Renal cortex interstitium (tissue), 15 donors: ENCODE measurements around the gene SLC26A2. TPM values are rescaled to one million over a fixed set of nuclear protein-coding genes. Genes with fewer than 3 reads are reported as not detected.

Experiments
- DNase-seq, 11 donors: peaks; one replicate each; pipeline ENCODE4 v3.0.0-alpha.2; 2013; ENCODE audit warnings: low read depth in 9 of 11, low spot score in 4 of 11; ENCODE audit errors: extremely low read depth in 1 of 11
- long read RNA-seq, 16 experiments: transcript quantifications; one replicate each; lab custom pipeline, GENCODE V29; 2026
- polyA plus RNA-seq, 3 donors: library from polyadenylated mRNA; unstranded; fragments of 120-200 nt; gene quantifications; one replicate each; pipeline ENCODE4 v1.2.1, GENCODE V29; 2013; ENCODE audit not compliant: insufficient read length in 3 of 3

Gene SLC26A2
- 10 to 100 TPM; 17.9 to 20.7 (median 19.9) TPM for polyA plus RNA-seq
- long read RNA-seq, donor 1, full-length matches to known transcripts = 1 of 1 reads
- long read RNA-seq, donor 1, partial matches to known transcripts = 0 of 1 reads
- long read RNA-seq, donor 1, other reads (novel, unspliced or antisense) = 0 of 1 reads
- long read RNA-seq, donor 2, full-length matches to known transcripts = 1 of 1 reads
- long read RNA-seq, donor 2, partial matches to known transcripts = 0 of 1 reads
- long read RNA-seq, donor 2, other reads (novel, unspliced or antisense) = 0 of 1 reads
- long read RNA-seq, donor 3, full-length matches to known transcripts = 6 of 6 reads
- long read RNA-seq, donor 3, partial matches to known transcripts = 0 of 6 reads
- long read RNA-seq, donor 3, other reads (novel, unspliced or antisense) = 0 of 6 reads
- long read RNA-seq, donor 4 = 0 reads
- long read RNA-seq, donor 5 = 0 reads
- long read RNA-seq, donor 6, full-length matches to known transcripts = 3 of 3 reads
- long read RNA-seq, donor 6, partial matches to known transcripts = 0 of 3 reads
- long read RNA-seq, donor 6, other reads (novel, unspliced or antisense) = 0 of 3 reads
- long read RNA-seq, donor 7 = 0 reads
- long read RNA-seq, donor 8 = 0 reads
- long read RNA-seq, donor 9, full-length matches to known transcripts = 2 of 2 reads
- long read RNA-seq, donor 9, partial matches to known transcripts = 0 of 2 reads
- long read RNA-seq, donor 9, other reads (novel, unspliced or antisense) = 0 of 2 reads
- long read RNA-seq, donor 10, full-length matches to known transcripts = 3 of 3 reads
- long read RNA-seq, donor 10, partial matches to known transcripts = 0 of 3 reads
- long read RNA-seq, donor 10, other reads (novel, unspliced or antisense) = 0 of 3 reads
- long read RNA-seq, donor 11, full-length matches to known transcripts = 1 of 1 reads
- long read RNA-seq, donor 11, partial matches to known transcripts = 0 of 1 reads
- long read RNA-seq, donor 11, other reads (novel, unspliced or antisense) = 0 of 1 reads
- long read RNA-seq, donor 12, full-length matches to known transcripts = 2 of 2 reads
- long read RNA-seq, donor 12, partial matches to known transcripts = 0 of 2 reads
- long read RNA-seq, donor 12, other reads (novel, unspliced or antisense) = 0 of 2 reads
- long read RNA-seq, donor 13 = 0 reads
- long read RNA-seq, donor 14, full-length matches to known transcripts = 1 of 1 reads
- long read RNA-seq, donor 14, partial matches to known transcripts = 0 of 1 reads
- long read RNA-seq, donor 14, other reads (novel, unspliced or antisense) = 0 of 1 reads
- long read RNA-seq, donor 15, full-length matches to known transcripts = 1 of 1 reads
- long read RNA-seq, donor 15, partial matches to known transcripts = 0 of 1 reads
- long read RNA-seq, donor 15, other reads (novel, unspliced or antisense) = 0 of 1 reads
- long read RNA-seq, donor 16, full-length matches to known transcripts = 5 of 5 reads
- long read RNA-seq, donor 16, partial matches to known transcripts = 0 of 5 reads
- long read RNA-seq, donor 16, other reads (novel, unspliced or antisense) = 0 of 5 reads

- DNase-seq = peak; percentile 84 to 97 (median 94)
Measured at GRCh38 chr5:149960272-149961185, at the start of gene SLC26A2. Gene SLC26A2, plus strand, starts transcription at chr5:149960758. Its CDS starts 16,895 bp downstream, at chr5:149977653.

- no peak for DNase-seq
Measured at GRCh38 chr5:149911031-149911430, 49.5 kb upstream of the SLC26A2 start.

DNA sequence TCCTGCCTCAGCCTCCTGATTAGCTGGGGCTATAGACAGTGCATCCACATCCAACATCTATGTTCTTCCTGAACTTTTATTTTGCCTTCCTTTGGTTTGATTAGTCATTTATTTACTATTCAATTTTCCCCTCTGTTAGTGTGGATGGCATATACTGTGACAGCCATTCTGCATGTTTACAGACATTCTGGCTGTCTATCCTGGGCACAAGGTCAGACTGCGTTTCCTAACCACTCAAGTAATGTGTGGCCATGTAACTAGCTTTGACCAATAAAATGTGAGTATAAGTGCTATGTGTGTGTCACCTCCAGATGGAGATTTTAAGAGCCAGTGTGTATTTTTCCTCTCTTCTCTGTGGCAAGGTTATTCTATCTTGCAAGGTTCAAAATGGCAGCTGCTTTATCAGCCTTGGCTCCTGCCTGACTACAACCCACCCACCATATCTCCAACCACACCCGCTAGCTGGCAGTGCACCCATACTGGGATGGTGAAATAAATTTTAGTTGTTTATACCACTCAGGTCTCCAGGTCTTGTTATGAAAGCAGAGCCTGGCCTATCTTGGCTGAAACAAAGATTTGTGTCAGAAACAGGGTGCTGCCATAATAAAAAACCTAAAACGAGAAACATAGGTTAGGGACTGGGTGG is 48.2 kb upstream of the SLC26A2 start:
- no peak for DNase-seq

- no peak for DNase-seq
Measured at GRCh38 chr5:149913436-149914419, 46.8 kb upstream of the SLC26A2 start.

GRCh38 chr5:149915392-149916260 is 44.9 kb upstream of the SLC26A2 start:
- no peak for DNase-seq

DNA sequence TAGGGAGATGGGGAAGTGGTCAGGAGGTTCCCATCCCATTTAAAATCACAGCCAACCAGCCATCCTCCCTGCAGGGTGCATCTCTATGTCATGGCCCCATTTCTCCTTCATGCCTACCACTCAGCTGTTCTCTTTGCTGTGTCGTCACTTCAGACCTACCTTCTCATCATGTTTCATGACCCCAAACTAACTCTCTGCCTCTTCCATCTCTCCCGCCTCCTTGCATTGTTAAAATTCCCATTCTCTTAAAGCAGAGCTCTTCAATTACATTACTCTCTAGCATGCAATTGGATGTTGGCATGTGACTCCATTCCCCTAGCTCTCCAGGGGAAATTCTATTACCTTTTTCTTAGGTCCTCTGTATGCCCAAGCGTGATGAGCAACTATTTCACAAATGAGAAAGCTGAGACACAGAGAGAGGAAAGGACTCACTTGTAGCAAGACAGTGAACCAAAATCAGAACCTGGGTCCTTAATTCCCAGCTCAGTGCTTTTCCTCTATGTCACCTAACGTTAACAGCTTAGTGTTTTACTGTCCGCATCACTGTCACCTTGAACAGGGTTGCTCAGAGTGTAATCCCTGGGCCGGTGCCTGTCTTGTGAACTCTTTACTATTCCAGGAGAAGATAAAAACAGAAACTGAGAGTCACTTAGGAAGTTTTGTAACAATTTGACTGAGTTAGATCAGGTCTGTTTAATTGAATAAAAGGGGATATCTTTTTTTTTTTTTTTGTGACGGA is 44.1 kb upstream of the SLC26A2 start:
- DNase-seq = no peak

GRCh38 chr5:149917073-149917676 is 43.4 kb upstream of the SLC26A2 start:
- DNase-seq = no peak

DNA sequence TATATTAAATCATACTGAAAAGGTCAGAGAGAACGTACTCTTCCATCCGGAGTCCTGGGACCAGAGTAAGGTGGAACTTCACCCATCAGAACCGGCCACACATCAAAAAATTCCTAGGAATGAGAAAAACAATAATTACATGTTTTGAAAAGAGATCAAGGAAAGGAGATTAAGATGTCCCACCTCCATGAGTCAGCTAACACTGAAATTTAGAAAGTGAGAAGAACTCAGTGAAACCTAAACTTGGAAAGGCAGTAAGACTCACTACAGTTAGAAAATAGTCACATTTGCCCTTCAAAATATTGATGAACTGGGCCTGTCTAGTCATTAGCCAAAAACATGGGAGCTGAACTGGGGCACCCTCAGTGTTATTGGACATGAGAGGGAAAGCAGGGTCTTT is 39.0 kb upstream of the SLC26A2 start:
- no peak for DNase-seq

DNA sequence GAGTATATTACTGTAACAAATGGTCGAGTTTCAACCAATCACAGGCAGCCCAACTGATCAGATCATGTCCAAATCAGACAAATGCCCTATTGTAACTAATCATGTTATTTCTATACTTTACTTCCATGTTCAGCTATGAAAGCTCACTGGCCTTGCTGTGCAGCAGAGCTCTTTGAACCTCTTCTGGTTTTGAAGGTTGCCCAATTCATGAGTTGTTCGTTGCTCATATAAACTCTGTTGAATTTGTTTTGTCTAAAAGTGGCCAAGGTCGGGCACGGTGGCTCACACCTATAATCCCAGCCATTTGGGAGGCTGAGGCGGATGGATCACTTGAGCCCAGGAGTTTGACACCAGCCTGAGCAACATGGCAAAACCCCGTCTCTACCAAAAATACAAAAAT is 37.6 kb upstream of the SLC26A2 start:
- no peak for DNase-seq

DNA sequence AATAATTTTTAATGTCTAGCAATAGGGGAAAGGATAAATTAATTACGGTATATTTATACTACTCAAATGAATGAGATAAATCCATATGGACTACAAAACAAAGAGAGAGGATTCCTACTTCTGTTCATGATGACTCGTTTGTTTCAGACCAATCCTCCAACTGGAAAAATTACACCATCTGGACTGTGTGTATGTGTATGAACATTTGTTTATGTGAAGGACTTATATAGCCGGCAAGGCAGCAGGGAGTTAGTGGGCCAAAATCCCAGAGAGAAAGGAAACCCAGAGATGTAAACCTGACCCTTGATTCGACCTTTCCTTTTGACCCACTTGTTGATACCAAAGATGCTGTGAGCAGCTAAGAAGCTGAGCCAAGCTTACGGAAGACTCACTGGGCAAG is 36.1 kb upstream of the SLC26A2 start:
- no peak for DNase-seq

- DNase-seq = no peak
Measured at GRCh38 chr5:149930043-149930748, 30.4 kb upstream of the SLC26A2 start.

- no peak for DNase-seq
Measured at GRCh38 chr5:149930749-149931574, 29.6 kb upstream of the SLC26A2 start.

DNA sequence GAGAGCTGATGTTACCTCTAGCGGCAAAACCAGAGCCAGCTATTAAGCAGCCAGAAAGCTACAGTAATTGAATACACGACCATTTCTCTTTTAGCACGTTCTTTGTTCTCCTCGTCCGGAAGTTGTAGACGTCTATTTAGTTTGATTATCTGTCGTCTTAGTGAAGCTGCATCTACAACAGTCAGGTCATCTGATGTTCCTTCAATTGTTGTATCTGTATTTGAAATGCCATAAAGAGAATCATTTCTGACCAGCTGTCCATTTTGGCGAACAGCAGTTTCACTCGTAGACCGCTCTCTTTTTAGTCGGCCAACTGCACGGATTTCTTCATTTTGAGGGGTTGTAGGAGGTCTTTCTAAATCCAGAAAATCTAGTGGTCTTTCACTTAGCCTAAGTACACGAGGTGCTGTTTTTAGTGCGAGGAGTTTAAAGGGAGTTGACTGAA is 28.5 kb upstream of the SLC26A2 start:
- DNase-seq = no peak
